ENCODE results near the gene CR2.

DNA sequence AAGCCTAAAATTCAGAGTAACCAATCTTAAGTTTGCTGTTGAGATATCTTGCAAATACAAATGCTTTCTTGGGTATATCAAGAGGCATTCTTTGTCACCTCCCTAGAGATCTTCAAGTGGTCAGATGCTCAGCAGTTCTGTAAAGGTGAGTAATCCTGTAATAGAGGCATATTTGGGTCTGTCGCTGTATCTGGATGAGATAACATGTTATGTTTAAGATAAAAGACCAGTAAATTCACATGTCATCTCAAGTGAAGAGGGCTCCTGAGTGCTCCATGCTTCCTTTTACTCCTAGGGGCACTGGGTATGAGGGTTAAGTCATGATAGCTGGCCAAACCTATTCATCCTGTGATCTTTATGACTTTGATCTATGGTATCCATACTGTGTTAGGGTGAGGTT, 7.5 kb downstream of the CR2 start:
- no peak for TF ChIP-seq CTCF (IDR thresholded peaks at IDR 0.05; ENCODE audit: poor library complexity, severe bottlenecking)
- TF ChIP-seq POLR2AphosphoS5 (IDR thresholded peaks at IDR 0.05), result no peak
- no peak for TF ChIP-seq TAF1 (IDR thresholded peaks at IDR 0.05; ENCODE audit: low read depth)
- no peak for TF ChIP-seq EZH2 (IDR thresholded peaks at IDR 0.05; ENCODE audit: borderline replicate concordance, insufficient read depth, low read length, poor library complexity, severe bottlenecking)
- no peak for TF ChIP-seq MXI1 (conservative IDR thresholded peaks at IDR 0.05; ENCODE audit: poor library complexity, severe bottlenecking)
- TF ChIP-seq EP300 (conservative IDR thresholded peaks at IDR 0.05; ENCODE audit: poor library complexity, severe bottlenecking), result no peak
- TF ChIP-seq RAD21 (conservative IDR thresholded peaks at IDR 0.05), result no peak

Data from neural cell (in vitro differentiated cells).